Measurements from ENCODE around the gene SORCS1. TPM values are rescaled to one million over a fixed set of nuclear protein-coding genes. Genes with fewer than 3 reads are reported as not detected.

The SORCS1 gene
- total and polyA plus RNA-seq, 9 donors, result 0.05 to 2.4 (median 1.0) TPM

DNA sequence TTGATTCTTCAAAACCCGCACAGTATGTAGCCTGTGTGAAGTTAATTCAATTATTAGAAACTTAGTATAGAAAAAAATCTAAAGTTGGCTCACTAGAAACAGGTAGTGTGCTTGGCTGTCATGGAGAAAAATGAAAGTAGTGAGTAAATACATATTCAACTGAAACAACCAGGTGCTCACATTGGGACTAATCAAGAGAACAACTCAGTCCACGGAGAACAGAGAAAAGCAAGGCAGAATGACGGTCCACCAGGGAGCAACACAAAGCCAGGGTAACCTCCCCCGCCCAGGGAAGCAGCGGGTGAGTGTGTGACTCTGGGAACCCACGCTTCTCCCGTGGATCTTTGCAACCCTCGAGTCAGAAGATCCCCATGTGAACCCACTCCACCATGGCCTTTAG lies 300.5 kb downstream of the SORCS1 start:
- H3K4me3 ChIP-seq, result no peak overlapping the region
- H3K36me3 ChIP-seq, result no peaks in the 10 kb centered on the region
- H3K4me1 ChIP-seq (ENCODE audit: insufficient read depth), result no peaks in the 10 kb centered on the region
- no peak overlapping the region for H3K27ac ChIP-seq
- no peak for DNase-seq
- TF ChIP-seq EP300 (IDR thresholded peaks at IDR 0.05) (no peak), POLR2A (IDR thresholded peaks at IDR 0.05) (no peak)
- TF ChIP-seq, protein P1, sequence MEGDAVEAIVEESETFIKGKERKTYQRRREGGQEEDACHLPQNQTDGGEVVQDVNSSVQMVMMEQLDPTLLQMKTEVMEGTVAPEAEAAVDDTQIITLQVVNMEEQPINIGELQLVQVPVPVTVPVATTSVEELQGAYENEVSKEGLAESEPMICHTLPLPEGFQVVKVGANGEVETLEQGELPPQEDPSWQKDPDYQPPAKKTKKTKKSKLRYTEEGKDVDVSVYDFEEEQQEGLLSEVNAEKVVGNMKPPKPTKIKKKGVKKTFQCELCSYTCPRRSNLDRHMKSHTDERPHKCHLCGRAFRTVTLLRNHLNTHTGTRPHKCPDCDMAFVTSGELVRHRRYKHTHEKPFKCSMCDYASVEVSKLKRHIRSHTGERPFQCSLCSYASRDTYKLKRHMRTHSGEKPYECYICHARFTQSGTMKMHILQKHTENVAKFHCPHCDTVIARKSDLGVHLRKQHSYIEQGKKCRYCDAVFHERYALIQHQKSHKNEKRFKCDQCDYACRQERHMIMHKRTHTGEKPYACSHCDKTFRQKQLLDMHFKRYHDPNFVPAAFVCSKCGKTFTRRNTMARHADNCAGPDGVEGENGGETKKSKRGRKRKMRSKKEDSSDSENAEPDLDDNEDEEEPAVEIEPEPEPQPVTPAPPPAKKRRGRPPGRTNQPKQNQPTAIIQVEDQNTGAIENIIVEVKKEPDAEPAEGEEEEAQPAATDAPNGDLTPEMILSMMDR (IDR thresholded peaks at IDR 0.05), result no peak
- intact Hi-C loops (cut with DNase I), result no loop called here
- H3K9me3 ChIP-seq, result no peaks in the 10 kb centered on the region
- 83 to 88% (median 86%) methylated on average over 8 of the region's 8 CpGs for WGBS, 3 donors
- H3K27me3 ChIP-seq, result no peaks in the 10 kb centered on the region

DNA sequence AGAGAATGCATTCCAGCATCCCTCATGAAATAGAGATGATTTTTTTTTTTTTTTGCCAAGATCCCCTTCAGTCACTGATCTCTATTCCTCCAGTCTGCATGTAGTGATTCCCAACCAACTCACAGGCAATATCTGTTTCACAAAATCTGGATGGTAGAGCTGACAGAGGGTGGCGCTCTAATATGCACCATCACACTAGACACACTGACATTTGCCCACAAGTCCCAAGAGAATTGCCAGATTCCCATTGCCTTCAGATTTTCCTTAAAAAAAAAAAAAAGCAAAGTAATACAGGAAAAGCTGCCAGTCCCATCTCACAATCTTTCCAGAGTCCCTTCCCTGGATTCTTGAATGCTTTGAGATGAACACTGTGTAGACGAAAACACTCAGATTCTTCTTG lies 301.0 kb downstream of the SORCS1 start:
- TF ChIP-seq, protein P1 (IDR thresholded peaks at IDR 0.05), result no peak
- TF ChIP-seq POLR2A (IDR thresholded peaks at IDR 0.05), result no peak
- no peak for TF ChIP-seq EP300 (IDR thresholded peaks at IDR 0.05)

DNA sequence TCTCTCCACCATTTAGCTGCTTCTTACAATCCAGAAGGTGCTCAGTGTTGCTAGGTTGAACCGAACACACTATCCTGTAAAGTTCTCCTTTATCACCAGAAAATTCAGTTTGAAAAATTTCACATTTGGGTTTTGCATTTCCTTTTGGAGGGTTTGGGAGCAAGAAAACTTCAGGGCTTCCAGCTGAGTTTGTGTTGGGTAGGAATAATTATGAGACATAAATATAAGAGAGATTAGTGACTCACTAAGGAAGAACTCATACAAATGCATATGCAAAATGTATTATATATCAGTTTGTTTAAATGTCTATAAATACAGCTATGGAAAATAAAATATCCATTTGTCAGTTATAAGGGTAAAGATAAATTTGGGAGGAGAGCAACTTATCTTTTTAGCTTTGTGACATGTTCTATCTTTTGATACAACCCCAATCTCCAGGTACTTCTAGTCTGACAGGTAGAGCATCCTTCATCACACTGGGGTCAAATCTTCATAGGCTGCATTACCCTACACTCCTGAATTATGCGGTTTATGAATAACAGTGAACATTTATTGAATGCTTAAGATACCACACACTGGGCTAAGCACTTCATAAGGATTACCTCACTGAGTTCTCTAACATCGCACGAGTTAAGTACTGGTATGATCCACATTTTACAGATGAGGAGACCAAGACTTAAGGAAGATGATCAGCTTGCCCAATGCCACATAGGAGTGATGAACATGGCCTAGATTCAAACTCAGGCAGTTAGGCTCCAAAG lies 304.4 kb downstream of the SORCS1 start:
- no peak for TF ChIP-seq POLR2A (IDR thresholded peaks at IDR 0.05)
- no peak for TF ChIP-seq EP300 (IDR thresholded peaks at IDR 0.05)
- WGBS, 3 donors, result 87 to 93% (median 91%) methylated on average over 4 of the region's 4 CpGs
- Histone ChIP-seq H3K4me3 (no peak overlapping the region), H3K36me3 (no peaks in the 10 kb centered on the region), H3K4me1 (ENCODE audit: insufficient read depth) (no peaks in the 10 kb centered on the region), H3K27ac (no peak overlapping the region), H3K9me3 (peaks cover 0 to 5% of the 10 kb centered on the region in 2 donors), H3K27me3 (no peaks in the 10 kb centered on the region)
- DNase-seq, result no peak
- intact Hi-C loops (cut with DNase I), result no loop called here

More for the DNA sequence above, 301.0 kb downstream of the SORCS1 start:
- Histone ChIP-seq H3K4me1 (ENCODE audit: insufficient read depth) (no peaks in the 10 kb centered on the region), H3K4me3 (no peak overlapping the region), H3K36me3 (no peaks in the 10 kb centered on the region), H3K9me3 (no peaks in the 10 kb centered on the region), H3K27ac (no peak overlapping the region), H3K27me3 (no peaks in the 10 kb centered on the region)
- WGBS, 3 donors, result 48 to 78% (median 75%) methylated on average over 2 of the region's 2 CpGs
- intact Hi-C loops (cut with DNase I), result no loop called here
- DNase-seq, result no peak

DNA sequence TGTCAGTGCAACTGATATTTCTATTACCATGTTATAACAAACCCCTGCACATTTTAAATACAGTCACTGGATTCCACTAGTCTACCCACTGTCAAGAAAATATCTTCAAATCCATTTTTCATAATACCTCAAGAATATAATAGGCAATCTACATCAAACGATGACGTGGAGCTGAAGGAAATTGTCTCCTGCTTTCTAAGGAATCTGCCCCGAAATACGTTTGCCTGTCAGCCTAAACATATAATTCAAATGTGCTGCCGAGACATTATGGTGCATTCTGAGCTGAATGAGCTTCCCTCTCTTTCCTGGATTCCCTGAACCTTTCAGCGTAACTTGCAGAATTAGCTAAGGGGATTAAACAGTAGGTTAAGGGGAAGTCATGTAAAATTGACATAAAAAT lies 306.8 kb downstream of the SORCS1 start:
- no peaks in the 10 kb centered on the region for H3K36me3 ChIP-seq
- whole genome bisulfite sequencing, 3 donors, result 59 to 68% (median 62%) methylated on average over 6 of the region's 6 CpGs
- no peak overlapping the region for H3K4me3 ChIP-seq
- H3K27me3 ChIP-seq, result no peaks in the 10 kb centered on the region
- DNase-seq, result no peak
- H3K9me3 ChIP-seq, result peaks cover 0 to 5% of the 10 kb centered on the region in 2 donors
- no peak overlapping the region for H3K27ac ChIP-seq
- intact Hi-C loops (cut with DNase I), result no loop called here
- TF ChIP-seq, protein P1 (IDR thresholded peaks at IDR 0.05), result no peak
- TF ChIP-seq POLR2A (IDR thresholded peaks at IDR 0.05) (no peak), EP300 (IDR thresholded peaks at IDR 0.05) (no peak)
- no peaks in the 10 kb centered on the region for H3K4me1 ChIP-seq (ENCODE audit: insufficient read depth)

DNA sequence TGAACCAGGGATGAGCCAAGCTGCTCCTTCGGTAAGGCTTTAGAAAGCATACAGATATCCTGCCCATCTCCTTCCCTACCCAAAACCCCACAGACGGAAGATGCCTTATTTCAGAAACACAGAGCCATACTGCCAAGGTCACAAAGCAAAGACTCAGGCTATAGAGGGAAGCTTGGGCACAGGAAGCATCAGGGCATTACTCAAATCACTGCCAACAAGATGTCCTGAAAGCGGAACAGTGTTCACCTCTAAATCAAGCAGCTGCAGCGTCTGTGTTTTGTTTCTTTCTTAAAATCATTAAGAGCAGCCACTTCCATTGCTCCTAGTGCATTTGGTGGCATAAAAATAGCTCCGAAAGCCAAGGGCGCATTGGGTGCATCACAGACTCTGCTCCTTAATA lies 307.3 kb downstream of the SORCS1 start:
- intact Hi-C loops (cut with DNase I), result no loop called here
- WGBS, 3 donors, result 73 to 83% (median 74%) methylated on average over 6 of the region's 6 CpGs
- Histone ChIP-seq H3K27me3 (no peaks in the 10 kb centered on the region), H3K4me3 (no peak overlapping the region), H3K36me3 (no peaks in the 10 kb centered on the region), H3K9me3 (peaks cover 0 to 5% of the 10 kb centered on the region in 2 donors), H3K4me1 (ENCODE audit: insufficient read depth) (no peaks in the 10 kb centered on the region), H3K27ac (no peak overlapping the region)
- no peak for DNase-seq
- no peak for TF ChIP-seq POLR2A (IDR thresholded peaks at IDR 0.05)
- TF ChIP-seq, protein P1 (IDR thresholded peaks at IDR 0.05), result no peak
- TF ChIP-seq EP300 (IDR thresholded peaks at IDR 0.05), result no peak

Measured in ovary (tissue), 9 donors.